Stimulated activated CD4-positive, alpha-beta T cell treated with anti-CD3 and anti-CD28 coated beads, TNF-alpha, amount 100 ng/mL, for 4 hours (primary cell): Measurements from ENCODE around the gene ACTG1.
A peak's percentile ranks its signal among the peaks of the same experiment; 100 is the strongest.
"Not testable (repeated sequence)": the region's sequence is repeated elsewhere in the genome, so short reads cannot be mapped to it uniquely, and the experiment has no call there.

Source experiments
- DNase-seq, 3 experiments: peaks; one replicate each; pipeline ENCODE4 v3.0.0-alpha.2; 2020; ENCODE audit warnings: low read depth in 3 of 3

Gene ACTG1

GRCh38 chr17:81533339-81534141 lies 20.9 kb upstream of the ACTG1 start:
- DNase-seq = no peak

GRCh38 chr17:81532490-81533287 lies 20.1 kb upstream of the ACTG1 start:
- DNase-seq = no peak

GRCh38 chr17:81531998-81532404 lies 19.4 kb upstream of the ACTG1 start:
- DNase-seq = not testable (repeated sequence)

DNA sequence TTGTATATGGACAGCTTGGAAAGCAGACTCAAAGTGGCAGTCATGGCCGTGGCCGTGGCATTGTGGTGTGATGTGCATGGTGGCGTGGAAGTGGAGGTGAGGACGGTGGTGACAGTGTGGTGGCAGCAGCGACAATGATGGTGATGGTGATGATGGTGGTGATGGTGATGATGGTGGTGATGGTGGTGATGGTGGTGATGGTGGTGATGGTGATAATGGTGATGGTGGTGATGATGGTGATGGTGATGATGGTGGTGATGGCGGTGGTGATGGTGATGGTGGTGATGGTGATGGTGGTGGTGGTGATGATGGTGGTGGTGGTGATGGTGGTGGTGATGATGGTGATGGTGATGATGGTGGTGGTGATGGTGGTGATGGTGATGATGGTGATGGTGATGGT lies 18.4 kb upstream of the ACTG1 start:
- not testable (repeated sequence) for DNase-seq

DNA sequence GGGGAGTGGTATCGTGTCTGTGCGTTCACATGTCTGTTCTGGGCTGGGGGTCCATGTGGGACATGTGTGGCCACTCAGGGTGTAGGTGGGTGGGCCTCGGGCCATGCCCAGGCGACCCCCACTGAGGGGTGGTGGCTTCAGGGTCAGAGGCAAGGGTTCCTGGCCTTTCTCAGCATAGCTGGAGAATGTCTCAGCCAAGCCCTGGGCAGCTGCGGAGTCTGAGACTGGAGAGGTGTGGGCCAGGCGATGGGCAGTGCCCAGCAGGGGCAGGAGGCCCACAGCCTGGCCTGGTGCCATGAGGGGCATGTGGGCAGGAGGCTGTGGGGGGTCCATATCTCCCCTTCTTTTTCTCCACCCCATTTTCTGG lies 16.8 kb upstream of the ACTG1 start:
- no peak for DNase-seq

DNA sequence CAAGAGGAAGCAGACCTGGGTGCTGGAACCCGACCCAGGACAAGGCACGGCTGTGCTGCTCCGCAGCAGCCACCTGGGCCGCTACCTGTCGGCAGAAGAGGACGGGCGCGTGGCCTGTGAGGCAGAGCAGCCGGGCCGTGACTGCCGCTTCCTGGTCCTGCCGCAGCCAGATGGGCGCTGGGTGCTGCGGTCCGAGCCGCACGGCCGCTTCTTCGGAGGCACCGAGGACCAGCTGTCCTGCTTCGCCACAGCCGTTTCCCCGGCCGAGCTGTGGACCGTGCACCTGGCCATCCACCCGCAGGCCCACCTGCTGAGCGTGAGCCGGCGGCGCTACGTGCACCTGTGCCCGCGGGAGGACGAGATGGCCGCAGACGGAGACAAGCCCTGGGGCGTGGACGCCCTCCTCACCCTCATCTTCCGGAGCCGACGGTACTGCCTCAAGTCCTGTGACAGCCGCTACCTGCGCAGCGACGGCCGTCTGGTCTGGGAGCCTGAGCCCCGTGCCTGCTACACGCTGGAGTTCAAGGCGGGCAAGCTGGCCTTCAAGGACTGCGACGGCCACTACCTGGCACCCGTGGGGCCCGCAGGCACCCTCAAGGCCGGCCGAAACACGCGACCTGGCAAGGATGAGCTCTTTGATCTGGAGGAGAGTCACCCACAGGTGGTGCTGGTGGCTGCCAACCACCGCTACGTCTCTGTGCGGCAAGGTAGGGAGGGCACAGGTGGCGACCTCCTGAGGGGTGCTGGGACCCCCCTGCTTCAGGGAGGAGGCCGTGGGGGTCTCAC lies 16.2 kb upstream of the ACTG1 start:
- no peak for DNase-seq

DNA sequence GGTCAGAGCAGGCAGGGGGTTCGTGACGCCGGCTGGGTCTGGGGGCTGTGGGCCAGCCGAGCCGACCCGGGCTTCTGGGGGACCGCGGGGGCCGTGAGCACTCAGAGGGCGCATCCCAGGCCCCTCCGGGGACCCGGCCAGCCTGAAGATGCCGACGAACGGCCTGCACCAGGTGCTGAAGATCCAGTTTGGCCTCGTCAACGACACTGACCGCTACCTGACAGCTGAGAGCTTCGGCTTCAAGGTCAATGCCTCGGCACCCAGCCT lies 15.7 kb upstream of the ACTG1 start:
- no peak for DNase-seq

DNA sequence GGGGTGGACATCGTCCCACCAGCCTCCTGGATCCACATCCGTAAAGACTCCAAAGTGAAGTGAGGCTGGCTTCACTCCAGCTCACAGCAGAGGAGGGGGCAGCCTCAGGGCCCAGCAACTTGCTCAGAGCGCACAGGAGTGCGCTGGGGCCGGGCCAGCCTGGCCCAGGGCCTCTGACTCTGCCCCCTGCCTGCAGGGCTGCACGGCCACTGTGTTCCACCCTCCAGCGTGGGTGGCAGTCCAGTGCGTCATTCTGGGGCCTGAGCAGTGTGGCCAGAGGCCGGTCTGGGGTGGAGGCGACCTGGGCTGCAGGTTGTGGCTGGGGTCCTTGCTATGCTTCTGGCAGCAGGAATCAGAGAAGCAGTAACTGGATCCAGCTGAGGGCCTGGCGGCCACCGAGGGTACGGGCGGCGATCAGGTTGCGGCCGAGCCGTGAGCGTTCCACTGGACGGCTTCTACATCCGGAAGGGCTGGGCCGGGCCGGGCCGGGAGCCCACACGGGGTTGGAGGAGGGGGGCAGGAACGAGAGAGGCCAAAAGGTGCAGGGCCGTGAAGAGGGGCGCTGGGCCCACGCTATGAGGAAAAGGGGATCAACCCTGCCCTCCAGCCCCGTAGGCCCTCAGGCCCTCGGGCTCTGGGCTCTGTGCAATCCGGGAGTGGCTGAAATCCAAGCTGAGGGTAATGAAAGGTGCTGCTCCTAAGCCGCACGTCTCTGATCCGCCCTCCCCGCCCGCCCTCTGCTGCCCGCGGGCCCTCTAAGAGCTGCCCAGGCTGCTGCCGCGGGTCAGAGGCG lies 15.2 kb upstream of the ACTG1 start, which contains the start of gene FSCN2:
Gene FSCN2, plus strand, starts transcription at position 787 of the 793 bp plus-strand sequence. CDS start 155 bp downstream, outside the sequence.
- no peak for DNase-seq

DNA sequence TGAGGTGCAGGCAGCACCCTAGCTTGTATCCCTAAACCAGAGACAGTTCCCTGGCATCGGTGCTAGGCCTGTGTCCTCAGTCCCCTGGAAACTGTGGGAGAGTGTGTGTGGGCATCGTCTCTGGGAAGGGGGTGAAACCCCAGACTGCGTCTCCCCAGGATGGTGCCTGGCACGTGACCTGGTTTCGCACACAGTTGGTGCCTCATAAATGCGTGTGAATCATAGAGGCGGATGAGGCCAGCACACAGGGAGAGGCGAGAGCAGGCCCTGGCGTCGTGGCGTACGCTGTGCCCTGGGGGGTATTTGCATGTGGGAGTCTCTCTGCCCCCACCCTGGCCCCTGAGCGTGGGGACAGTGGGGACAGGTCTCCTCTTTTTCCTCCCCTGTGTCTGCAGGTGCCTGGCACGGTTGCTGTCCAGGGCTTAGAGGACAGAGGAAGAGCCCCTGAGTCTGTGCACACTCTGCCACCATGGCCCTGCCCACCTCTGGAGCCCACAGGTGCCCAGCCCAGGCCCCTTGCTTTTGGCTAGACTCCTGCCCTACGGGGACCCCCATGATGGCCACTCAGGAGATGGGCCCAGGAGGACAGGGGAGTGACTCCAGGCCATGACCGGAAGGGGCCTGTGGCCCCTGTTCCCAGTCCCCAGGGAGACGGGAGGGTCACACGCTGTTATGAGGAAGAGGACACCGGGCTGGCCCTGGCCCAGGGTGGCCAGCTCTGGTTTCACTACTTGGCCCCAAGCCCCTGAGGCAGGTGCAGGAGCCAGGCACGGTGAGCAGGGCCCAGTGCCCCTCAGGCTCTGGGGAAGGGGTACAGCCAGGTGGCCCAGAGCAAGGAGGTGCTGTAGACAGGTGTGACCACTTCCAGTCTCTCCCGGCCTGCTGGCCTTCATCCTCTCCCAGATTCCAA lies 14.3 kb upstream of the ACTG1 start:
- no peak for DNase-seq

DNA sequence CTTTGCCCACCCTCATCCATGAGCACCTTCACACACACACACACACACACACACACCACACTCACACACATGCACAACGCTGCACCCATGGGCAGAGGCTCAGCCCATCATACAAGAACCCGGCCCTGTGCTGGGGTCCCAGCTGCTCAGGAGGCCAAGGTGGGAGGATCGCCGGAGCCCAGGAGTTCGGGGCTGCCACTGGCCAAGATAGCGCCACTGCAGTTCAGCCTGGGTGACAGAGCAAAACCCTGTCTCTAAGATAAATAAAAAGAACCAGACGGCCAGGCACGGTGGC lies 12.2 kb upstream of the ACTG1 start:
- no peak for DNase-seq

DNA sequence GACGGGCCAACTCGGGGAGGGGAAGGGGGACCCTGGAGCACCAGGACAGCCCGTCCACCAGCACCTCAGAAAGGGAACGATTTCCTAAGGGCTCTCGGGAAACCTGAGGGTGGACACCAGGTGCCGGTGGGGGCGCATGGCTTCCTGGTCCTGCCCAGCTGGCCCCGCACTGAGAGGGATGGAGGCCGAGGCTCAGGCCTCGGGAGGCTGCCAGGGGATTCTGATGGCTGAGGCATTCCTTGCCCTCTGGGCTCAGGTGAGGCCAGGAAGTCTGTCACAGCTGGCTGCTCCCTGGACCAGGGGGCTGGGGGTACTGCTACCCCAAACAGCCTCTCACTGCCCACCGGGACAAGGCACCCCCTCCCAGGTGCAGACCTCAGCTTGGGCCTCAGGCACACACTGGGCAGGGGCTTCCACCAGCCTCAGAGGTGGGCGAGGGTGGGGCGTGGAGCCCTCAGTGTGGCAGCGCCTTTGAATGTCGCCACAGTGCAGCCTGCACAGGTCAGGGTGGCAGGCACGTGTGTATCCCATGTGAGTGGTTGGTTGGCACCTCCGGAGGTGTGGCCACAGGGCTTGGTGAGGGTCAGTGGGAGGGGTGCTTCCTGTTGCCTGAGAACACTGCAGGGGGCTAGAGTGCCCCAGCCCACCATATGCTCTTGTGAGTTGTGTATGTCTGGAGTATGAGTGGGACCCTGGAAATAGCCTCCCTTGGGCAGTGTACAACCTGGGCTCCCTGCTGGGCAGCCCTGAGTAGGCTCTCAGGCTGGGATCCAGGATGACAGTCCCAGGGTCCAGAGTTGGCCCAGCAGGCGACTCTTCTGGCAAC lies 11.7 kb upstream of the ACTG1 start:
- no peak for DNase-seq

GRCh38 chr17:81523402-81524038 lies 10.9 kb upstream of the ACTG1 start:
- no peak for DNase-seq

GRCh38 chr17:81522491-81523401 lies 10.1 kb upstream of the ACTG1 start:
- no peak for DNase-seq

GRCh38 chr17:81520021-81520901 lies 7.7 kb upstream of the ACTG1 start:
- DNase-seq = no peak

GRCh38 chr17:81519284-81520020 lies 6.9 kb upstream of the ACTG1 start:
- peak in 2 of 3 experiments; percentile 56 for DNase-seq

- no peak for DNase-seq
Observed at GRCh38 chr17:81518785-81519283, 6.2 kb upstream of the ACTG1 start.
